CD14-positive monocyte (primary cell): ENCODE data around the gene MYOD1. TPM values are rescaled to one million over a fixed set of nuclear protein-coding genes. Genes with fewer than 3 reads are reported as not detected.

ENCODE experiments used
- DNase-seq, 3 donors: peaks; one replicate each; pipeline ENCODE4 v3.0.0-alpha.2; 2011 to 2022
- H2AFZ ChIP-seq: 2 replicates; pipeline ENCODE4 v1.6.0; 2012; ENCODE audit warnings: mild to moderate bottlenecking, low read depth, low read length, inconsistent platforms; ENCODE audit not compliant: insufficient read depth, poor library complexity, severe bottlenecking
- H3K27ac ChIP-seq, 2 donors: 1 replicate in 1 of 2; 2 replicates in 1 of 2; pipeline ENCODE4 v1.5.1; 2012 to 2013; ENCODE audit warnings: low read length in 2 of 2, control low read depth in 1 of 2, inconsistent platforms in 1 of 2, low read depth in 1 of 2, mild to moderate bottlenecking in 1 of 2
- H3K27me3 ChIP-seq, 2 donors: one replicate each; pipeline versions ENCODE4 v1.6.0 to v1.6.1; 2011 to 2013; ENCODE audit warnings: low read length in 2 of 2; ENCODE audit not compliant: control insufficient read depth in 2 of 2, insufficient read depth in 2 of 2
- H3K36me3 ChIP-seq, 2 donors: replicated peaks in 1 of 2; 1 replicate in 1 of 2; 2 replicates in 1 of 2; pipeline versions ENCODE4 v1.5.1 to v1.6.1; 2012 to 2013; ENCODE audit warnings: low read length in 2 of 2, control low read depth in 1 of 2, inconsistent platforms in 1 of 2, mild to moderate bottlenecking in 1 of 2; ENCODE audit not compliant: insufficient read depth in 2 of 2, control insufficient read depth in 1 of 2
- H3K4me1 ChIP-seq, 2 donors: 1 replicate in 1 of 2; 2 replicates in 1 of 2; pipeline versions ENCODE4 v1.5.1 to v1.6.1; 2012 to 2013; ENCODE audit warnings: low read length in 2 of 2, control low read depth in 1 of 2, inconsistent platforms in 1 of 2, mild to moderate bottlenecking in 1 of 2, moderate library complexity in 1 of 2; ENCODE audit not compliant: insufficient read depth in 2 of 2, control insufficient read depth in 1 of 2
- H3K4me2 ChIP-seq: replicated peaks from 2 replicates; pipeline ENCODE3; 2012; ENCODE audit warnings: low read length, moderate library complexity, mild to moderate bottlenecking; ENCODE audit not compliant: poor library complexity, severe bottlenecking; ENCODE audit errors: extremely low read depth
- H3K4me3 ChIP-seq, 3 experiments: fragments of 200-600 bp in 1 of 3; sonication (generic) in 1 of 3; replicated peaks in 1 of 3; 1 replicate in 2 of 3; 2 replicates in 1 of 3; pipeline ENCODE4 v1.5.1; 2011 to 2013; ENCODE audit warnings: low read length in 3 of 3, mild to moderate bottlenecking in 3 of 3, control low read depth in 2 of 3, low read depth in 2 of 3, inconsistent platforms in 1 of 3, moderate library complexity in 1 of 3
- H3K79me2 ChIP-seq: 2 replicates; pipeline ENCODE4 v1.6.0; 2012; ENCODE audit warnings: mild to moderate bottlenecking, control low read depth, inconsistent platforms, low read length, moderate library complexity; ENCODE audit not compliant: insufficient read depth
- H3K9ac ChIP-seq: 2 replicates; pipeline ENCODE4 v1.6.0; 2017; ENCODE audit warnings: low read length, mild to moderate bottlenecking; ENCODE audit not compliant: insufficient read depth, poor library complexity, severe bottlenecking
- H3K9me3 ChIP-seq, 2 donors: replicated peaks in 1 of 2; 1 replicate in 1 of 2; 2 replicates in 1 of 2; pipeline versions ENCODE4 v1.5.1 to v1.6.1; 2012 to 2013; ENCODE audit warnings: low read length in 2 of 2, control low read depth in 1 of 2; ENCODE audit not compliant: control insufficient read depth in 1 of 2, insufficient read depth in 1 of 2
- H4K20me1 ChIP-seq: 2 replicates; pipeline ENCODE4 v1.6.0; 2012; ENCODE audit warnings: mild to moderate bottlenecking, low read length, control low read depth, moderate library complexity; ENCODE audit not compliant: insufficient read depth
- H3K27ac Mint-ChIP-seq, 7 donors: one replicate each; pipeline ENCODE4 v1.8.0; 2020; ENCODE audit warnings: mild to moderate bottlenecking in 7 of 7, mixed read lengths in 7 of 7, moderate library complexity in 6 of 7, inconsistent platforms in 2 of 7
- H3K27me3 Mint-ChIP-seq, 3 donors: one replicate each; pipeline ENCODE4 v1.8.0; 2021 to 2022; ENCODE audit warnings: low read depth in 3 of 3, mild to moderate bottlenecking in 3 of 3, mixed read lengths in 3 of 3, moderate library complexity in 3 of 3, inconsistent platforms in 1 of 3
- H3K36me3 Mint-ChIP-seq, 2 donors: one replicate each; pipeline ENCODE4 v1.8.0; 2020; ENCODE audit warnings: mixed read lengths in 2 of 2, inconsistent platforms in 1 of 2, mild to moderate bottlenecking in 1 of 2
- H3K4me1 Mint-ChIP-seq: one replicate; pipeline ENCODE4 v1.8.0; 2020; ENCODE audit warnings: mild to moderate bottlenecking, mixed read lengths
- H3K4me3 Mint-ChIP-seq, 2 donors: one replicate each; pipeline ENCODE4 v1.8.0; 2020; ENCODE audit warnings: mild to moderate bottlenecking in 2 of 2, mixed read lengths in 2 of 2, moderate library complexity in 1 of 2
- H3K9me3 Mint-ChIP-seq, 7 donors: one replicate each; pipeline ENCODE4 v1.8.0; 2020 to 2022; ENCODE audit warnings: mixed read lengths in 7 of 7, mild to moderate bottlenecking in 6 of 7, moderate library complexity in 6 of 7, inconsistent platforms in 2 of 7
- CTCF ChIP-seq: fragments of 200-600 bp; IDR thresholded peaks from one replicate; pipeline ENCODE4 v1.8.0; 2022; ENCODE audit warnings: antibody characterized with exemption, mild to moderate bottlenecking
- WGBS: methylation state at CpG from one replicate; pipeline ENCODE4 v1.1.5; 2013; ENCODE audit warnings: missing lambda C conversion rate; ENCODE audit not compliant: insufficient coverage; 5-methylcytosine and 5-hydroxymethylcytosine counted together
- intact Hi-C, 2 donors: fragments of 100-400 bp; cut with micrococcal nuclease; formaldehyde crosslinking; loops; one replicate each; pipeline versions ENCODE4 v1.15.0 to v1.15.1; 2023
- polyA minus RNA-seq: library from RNA; depleted of rRNA, polyadenylated mRNA; stranded (reverse); fragments of >200 nt; gene quantifications from 2 replicates; pipeline ENCODE4 v1.2.3, GENCODE V29; 2012
- polyA plus RNA-seq, 3 donors: library from polyadenylated mRNA; depleted of rRNA in 1 of 3; unstranded in 2 of 3; stranded (reverse) in 1 of 3; fragments of 300-500 nt in 2 of 3; fragments of >200 nt in 1 of 3; fragmentation: Illumina TruSeq in 2 of 3; gene quantifications; 1 replicate in 2 of 3; 2 replicates in 1 of 3; pipeline ENCODE4 v1.2.3, GENCODE V29; 2012 to 2021
- total RNA-seq, 12 experiments: library from RNA in 1 of 12; stranded (reverse) in 1 of 12; fragments of 120-200 nt in 1 of 12; gene quantifications; one replicate each; pipeline ENCODE4 v1.2.4 and lab custom pipeline; 2013 to 2026; ENCODE audit warnings: mixed read lengths in 6 of 12, inconsistent platforms in 1 of 12

Gene MYOD1
- total RNA-seq (2013), result not detected
- polyA plus RNA-seq, result not detected
- not detected in 2 replicates for polyA minus RNA-seq
- 0 to 0.08 (median 0) reads per million in 11 experiments for total RNA-seq (lab: John Stamatoyannopoulos, UW)

- Histone ChIP-seq H3K9me3 (peaks cover 0 to 15% of the 10 kb centered on the region in 2 donors), H3K79me2 (no peaks in the 10 kb centered on the region), H3K4me3 (no peak within 1 kb of the TSS), H3K27me3 (peaks cover 56 to 75% of the 10 kb centered on the region in 2 donors), H3K36me3 (no peaks in the 10 kb centered on the region), H3K9ac (no peak within 1 kb of the TSS), H3K4me1 (no peaks in the 10 kb centered on the region), H3K4me2 (no peak within 1 kb of the TSS), H2AFZ (no peak within 1 kb of the TSS), H3K27ac (no peak within 1 kb of the TSS), H4K20me1 (no peaks in the 10 kb centered on the region)
- 6% methylated on average over 49 of the region's 68 CpGs for WGBS
- Mint-ChIP-seq H3K9me3 (peaks cover 0 to 5% (median 2%) of the 10 kb centered on the region in 7 donors), H3K4me3 (peak within 1 kb of the TSS in 1 of 2 donors; percentile 66), H3K27ac (no peak within 1 kb of the TSS), H3K27me3 (peaks cover 42 to 51% (median 48%) of the 10 kb centered on the region in 3 donors), H3K36me3 (no peaks in the 10 kb centered on the region), H3K4me1 (no peaks in the 10 kb centered on the region)
- no peak for TF ChIP-seq CTCF
- no peak for DNase-seq
- intact Hi-C loops, result no loop called here
Observed at GRCh38 chr11:17719028-17719937, at the start of gene MYOD1. TSS of gene MYOD1 (plus strand) at chr11:17719571. CDS start at chr11:17719783, 212 bp downstream.

- H2AFZ ChIP-seq, result no peak overlapping the region
- intact Hi-C loops, result no loop called here
- no peak overlapping the region for H3K27ac ChIP-seq
- no peaks in the 10 kb centered on the region for H3K36me3 Mint-ChIP-seq
- H3K9me3 ChIP-seq, result peaks cover 0 to 6% of the 10 kb centered on the region in 2 donors
- H3K4me1 ChIP-seq, result no peaks in the 10 kb centered on the region
- no peaks in the 10 kb centered on the region for H3K27me3 ChIP-seq
- no peaks in the 10 kb centered on the region for H3K4me1 Mint-ChIP-seq
- H3K27ac Mint-ChIP-seq, result no peak overlapping the region
- no peak overlapping the region for H3K9ac ChIP-seq
- H3K36me3 ChIP-seq, result no peaks in the 10 kb centered on the region
- no peak overlapping the region for H3K4me3 ChIP-seq
- TF ChIP-seq CTCF, result no peak
- no peaks in the 10 kb centered on the region for H3K79me2 ChIP-seq
- H3K4me2 ChIP-seq, result no peak overlapping the region
- H3K27me3 Mint-ChIP-seq, result peaks cover 4 to 6% (median 5%) of the 10 kb centered on the region in 3 donors
- no peak overlapping the region for H3K4me3 Mint-ChIP-seq
- no peaks in the 10 kb centered on the region for H4K20me1 ChIP-seq
- 94% methylated on average over 6 of the region's 7 CpGs for WGBS
- no peak for DNase-seq
- H3K9me3 Mint-ChIP-seq, result peaks cover 0 to 12% (median 9%) of the 10 kb centered on the region in 7 donors
Observed at GRCh38 chr11:17672469-17672868, 46.9 kb upstream of the MYOD1 start.
